IPS DF 19.7 (cell line): ENCODE results near the gene BDH1.
"Not testable (repeated sequence)": the region's sequence is repeated elsewhere in the genome, so short reads cannot be mapped to it uniquely, and the experiment has no call there.

ENCODE experiments used
- DNase-seq: peaks from one replicate; pipeline ENCODE4 v3.0.0-alpha.2; 2013; ENCODE audit warnings: low read depth, low spot score

The BDH1 gene

DNA sequence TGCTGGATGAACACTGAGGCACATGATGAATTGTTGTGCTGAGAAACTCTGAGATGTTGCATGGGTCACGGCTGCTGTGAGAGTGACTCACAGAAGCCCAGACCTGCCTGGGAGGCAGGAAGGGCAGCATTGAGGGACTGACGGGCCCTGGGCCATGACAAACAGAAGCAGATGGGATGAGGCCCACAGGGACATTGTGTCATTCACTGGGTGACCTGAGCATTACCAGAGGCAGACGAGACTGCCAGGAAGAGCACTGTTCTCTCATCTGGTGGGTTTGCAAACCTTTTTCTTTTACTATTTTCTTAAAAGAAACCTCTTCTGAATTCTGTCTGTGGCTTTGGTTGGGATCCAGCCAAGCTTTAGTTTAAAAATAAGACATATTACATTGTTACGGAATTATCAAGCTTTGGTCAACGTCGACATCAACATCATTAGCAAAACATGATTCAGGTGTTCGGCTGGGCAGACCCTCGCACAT is 67.8 kb downstream of the BDH1 start:
- no peak for DNase-seq

DNA sequence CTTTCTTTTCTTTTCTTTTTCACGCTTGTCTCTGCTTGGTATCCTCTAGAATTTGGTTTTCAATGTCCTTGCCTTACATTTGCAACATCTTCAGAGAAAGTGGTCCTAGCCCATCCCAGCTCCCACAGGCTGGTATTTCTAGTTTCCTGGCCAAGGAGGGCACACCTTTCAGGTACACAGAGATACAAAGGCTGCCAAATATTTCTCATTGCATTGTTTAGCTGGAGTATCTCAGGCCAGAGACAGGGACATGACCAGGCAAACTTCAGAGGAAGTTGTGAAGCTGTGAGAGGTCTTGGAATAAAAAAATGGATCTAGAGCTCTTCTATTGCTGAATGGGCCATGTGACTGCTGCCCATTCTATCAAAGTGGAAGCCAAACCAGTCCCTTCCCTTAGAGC is 68.9 kb downstream of the BDH1 start:
- no peak for DNase-seq

DNA sequence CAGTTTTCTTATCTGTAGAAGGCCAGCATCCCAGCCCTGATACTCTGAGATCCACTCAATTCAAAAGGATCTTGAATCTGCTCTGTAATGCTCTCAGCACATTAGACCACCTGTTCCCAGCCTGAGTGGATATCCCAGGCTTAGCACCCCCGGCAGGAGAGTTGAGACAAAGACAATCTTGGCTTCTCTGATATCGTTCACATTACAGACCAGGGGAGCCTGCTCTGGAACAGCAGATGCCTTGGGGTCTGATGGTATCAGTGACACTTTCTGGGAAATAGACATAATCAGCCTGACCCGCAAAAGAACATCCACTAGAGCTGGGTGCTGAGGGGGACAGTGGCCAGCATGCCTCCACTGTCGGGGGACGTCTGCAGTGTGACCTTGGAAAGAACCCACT is 70.6 kb downstream of the BDH1 start:
- no peak for DNase-seq

DNA sequence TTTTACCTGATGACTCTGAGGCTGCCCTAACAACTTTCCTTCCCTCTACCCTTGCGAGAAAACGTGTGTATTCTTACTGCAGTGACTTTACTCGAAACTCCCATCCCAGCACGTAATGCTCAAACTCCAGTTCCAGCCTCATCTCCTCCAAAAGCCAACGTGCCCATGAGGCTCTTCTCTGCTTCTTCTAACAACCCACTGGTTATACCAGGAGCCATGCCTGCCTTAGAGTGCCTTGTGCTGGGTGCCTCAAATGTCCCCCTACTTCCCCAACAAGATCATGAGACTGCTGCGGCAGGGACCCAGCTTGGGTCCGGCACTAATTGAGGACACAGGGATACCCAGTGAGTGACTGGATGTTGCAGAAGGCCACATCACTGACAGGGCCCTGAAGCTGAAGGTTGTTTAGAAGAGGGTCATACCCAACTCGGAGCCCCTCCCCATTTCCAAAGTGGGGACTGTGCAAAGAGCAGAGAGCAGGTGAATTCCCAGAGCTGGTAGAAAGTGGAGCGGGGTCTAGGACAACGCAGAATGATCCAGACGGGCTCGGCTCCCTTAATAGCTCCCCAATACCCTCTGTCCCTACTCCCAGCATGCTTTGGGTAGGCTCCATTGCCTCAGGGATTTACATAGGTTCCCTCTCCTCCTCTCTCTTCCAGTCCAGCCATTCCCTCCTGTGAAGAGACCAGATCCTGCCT is 71.4 kb downstream of the BDH1 start:
- DNase-seq, result no peak

DNA sequence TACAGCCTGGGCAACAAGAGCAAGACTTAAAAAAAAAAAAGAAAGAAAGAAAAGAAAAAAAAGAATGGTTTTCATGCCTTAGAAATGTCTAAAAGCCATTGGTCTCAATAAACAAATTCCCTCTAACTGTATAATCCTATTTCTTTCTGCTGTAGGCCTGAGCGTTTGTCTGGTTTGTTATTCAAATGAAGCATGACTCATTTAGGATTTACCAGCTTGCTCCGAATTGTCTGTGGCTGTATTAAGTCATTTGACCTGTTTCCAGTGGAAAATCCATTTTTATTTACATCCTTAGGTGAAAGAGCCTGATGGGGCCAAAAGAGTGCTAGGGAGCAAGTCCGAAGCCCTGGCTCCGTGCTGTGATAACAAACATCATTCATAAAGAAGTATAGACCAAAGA is 73.8 kb downstream of the BDH1 start:
- no peak for DNase-seq

DNA sequence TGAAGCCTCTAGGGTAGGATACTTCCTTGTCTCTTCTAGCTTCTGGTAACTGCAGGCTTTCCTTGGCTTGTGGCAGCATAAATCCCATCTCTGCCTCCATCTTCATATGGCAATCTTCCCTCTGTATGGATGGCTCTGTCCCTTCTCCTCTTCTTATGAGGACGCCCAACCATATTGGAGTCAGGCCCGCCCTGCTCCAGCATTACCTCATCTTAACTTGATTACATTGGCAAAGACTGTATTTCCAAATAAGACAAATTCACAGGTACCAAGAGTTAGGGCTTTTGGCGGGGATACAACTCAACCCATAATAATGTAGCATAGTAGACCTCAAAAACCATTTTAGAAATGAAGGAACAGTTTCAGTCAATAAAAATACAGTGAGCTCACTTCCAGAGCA is 75.4 kb downstream of the BDH1 start:
- DNase-seq, result no peak

DNA sequence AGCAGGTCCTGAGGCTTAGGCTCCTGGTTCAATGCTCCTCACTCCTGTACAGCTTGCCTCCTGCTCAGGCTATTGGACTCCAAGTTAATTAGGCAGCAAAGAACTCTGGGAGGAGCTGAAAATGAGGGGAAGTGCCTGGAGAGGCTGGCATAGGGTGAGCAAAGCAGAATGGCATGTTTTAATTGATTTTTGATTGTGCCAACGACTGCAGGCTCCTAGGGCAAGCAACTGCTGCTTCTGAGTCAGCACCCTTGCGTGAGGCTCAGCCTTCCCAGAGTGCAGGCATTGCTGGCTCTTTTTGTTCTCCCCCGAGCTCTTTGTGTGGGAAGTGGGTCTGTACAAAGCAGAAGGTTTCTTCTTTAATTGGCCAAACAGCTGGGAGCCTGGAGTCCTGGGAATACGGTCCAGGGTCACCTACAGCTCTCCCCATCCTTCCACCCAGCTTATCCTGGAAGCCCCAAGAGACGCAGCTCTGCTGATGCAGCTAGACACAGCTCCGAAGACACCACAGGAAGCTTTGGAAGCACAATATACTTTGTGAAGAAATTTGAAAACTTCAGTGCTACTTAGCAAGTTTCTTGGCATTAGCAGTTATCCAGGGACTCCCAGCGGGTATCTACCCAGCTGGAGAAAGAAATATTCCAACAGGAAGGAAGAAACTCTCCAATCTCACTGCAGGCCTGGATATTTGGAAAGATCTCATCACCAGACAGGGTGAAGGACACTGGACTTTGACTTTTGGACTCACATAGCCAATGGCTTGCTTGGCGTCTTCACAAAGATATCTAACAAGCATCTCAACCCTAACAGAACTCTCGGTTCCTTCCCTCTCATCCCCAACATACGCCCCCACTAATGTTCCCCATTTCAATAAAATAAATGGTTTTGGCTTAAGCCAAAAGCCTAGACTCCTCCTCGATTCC is 76.8 kb downstream of the BDH1 start:
- no peak for DNase-seq

DNA sequence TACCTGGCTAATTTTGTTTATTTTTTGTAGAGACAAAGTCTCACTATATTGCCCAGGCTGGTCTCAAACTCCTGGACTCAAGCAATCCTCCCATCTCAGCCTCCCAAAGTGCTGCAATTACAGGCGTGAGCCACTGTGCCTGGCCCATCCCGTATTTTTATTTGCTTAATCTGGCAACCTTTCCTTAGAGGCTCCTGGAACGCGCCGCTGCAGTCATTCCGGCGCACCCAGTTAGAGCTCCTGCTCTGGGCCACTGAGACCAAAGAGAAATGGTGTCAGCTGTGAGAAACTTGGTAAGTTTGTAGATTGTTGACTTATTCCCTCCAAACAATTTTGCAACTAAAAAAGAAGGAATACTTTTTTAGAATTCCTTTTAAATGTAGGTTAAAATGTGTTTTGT is 78.0 kb downstream of the BDH1 start:
- not testable (repeated sequence) for DNase-seq

DNA sequence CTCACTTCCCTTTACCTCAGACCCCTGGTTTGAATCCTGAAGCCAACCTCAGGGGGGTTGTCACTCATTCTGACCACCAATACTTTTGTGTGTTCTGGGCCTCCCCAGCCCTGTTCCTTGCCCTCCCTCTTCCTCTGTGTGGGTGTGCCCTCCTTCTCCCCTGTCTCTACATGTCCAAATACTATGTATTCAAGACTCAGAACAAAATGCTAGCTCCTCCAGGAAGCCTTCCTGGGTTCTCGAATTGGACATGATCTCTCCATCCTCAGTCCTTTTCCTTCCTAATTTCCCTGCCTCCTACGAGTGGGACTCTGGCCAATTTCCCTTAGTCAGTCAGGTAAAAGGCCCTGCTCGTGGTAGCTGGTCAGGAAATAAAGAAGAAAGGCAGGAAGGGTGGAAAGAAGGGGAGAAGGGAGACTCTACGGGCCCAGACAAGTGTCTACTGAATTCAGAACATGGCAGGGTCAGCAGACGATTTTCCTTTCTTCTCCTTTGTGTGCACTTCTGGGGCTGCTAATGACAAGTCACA is 79.7 kb downstream of the BDH1 start:
- DNase-seq, result no peak

DNA sequence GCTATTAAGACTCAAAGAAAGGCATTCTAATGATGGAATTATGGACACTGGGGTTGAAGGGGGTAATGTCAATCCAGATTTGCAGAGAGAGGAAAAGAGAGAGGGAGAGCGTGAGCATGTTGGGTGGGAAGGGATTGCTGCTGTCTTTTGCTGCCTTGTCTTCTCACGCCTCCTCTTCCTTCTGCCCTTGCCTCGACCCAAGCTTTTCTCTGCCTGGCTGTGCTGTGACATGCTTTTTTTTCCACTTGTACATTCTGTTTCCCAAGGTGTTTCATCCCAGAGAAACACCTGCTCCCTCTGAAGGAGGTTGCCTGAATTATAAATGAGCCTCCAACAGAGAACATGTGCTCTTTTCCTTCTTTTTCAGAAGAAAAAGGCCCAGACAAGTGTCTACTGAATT is 80.3 kb downstream of the BDH1 start:
- no peak for DNase-seq

DNA sequence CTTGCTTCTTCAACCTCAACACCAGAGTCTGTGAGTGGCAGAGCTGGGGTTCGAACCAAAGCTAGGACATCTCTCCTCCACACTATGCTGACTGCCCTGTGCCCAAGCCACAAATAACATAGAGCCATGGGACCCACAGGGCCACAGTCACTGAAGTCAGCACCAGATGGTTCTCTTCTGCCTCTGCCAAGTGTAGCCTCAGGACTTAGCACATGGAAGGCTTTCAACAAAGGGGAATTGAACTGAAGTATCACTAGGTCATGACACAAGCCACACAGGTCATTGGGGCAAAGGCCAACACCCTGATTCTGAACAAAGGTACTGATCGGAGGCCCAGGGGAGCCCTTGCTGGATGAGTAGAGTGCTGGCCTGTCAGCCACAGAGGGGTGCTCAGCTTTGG is 83.6 kb downstream of the BDH1 start:
- DNase-seq, result no peak

DNA sequence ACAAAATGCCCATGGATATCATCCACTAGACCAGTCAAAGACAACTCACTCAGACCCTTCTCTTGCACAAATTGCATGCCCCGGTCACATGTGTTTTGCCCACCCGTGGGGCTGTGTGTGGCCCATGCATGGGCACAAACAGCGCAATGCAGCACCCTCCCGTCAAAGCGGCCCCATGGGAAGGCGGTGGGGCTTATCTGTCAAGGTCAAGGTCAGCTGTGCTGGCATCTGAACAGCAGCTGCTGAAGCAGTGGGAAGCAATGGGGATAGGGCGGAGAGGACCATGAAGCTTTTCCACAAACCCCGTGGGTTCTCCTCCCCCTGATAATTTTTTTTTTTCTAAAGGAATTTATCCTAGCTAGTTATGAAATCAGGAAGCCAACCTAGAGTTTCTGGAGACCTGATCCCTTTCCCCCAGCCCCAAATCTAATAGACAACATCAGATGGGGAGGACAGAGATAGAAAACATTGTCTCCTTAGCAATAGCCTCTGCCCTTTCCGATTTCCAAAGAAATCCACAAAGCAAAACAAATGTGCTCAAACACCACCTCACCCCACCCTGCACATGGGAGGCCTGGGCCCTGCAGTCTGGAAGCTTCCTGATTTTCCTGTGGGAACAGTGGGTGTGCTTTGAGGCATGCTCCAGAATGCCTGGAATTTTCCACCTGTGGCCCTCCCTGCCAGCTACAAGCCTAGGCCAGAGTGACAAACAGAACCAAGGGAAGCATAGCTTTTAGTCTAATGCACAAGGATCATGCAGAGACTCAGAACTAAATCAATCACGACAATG is 84.4 kb downstream of the BDH1 start:
- DNase-seq, result no peak

DNA sequence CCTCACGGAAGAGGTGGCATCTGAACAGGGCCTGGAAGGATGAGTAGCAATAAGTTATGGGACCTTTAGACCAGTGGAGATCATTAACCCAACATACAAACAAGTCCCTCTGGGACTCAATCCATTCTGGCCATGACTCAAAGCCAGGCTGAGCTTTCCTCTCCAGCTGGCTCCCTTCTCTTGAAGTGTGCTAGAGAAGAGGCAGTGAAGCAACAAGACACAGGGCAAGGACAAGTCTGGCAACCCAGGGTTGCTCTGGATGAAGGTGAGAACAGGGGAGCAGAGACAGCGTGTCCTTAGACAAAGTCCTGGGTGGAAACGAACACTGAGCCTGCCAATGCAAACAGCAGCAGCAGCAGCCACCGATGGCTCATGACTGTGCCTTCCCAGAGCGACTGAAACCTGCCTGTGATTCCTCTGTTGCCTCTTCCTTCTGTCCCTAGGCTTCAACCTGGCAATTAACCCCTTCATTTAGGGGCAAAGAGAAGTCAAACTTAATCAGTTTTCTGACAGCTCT is 86.8 kb downstream of the BDH1 start:
- DNase-seq, result no peak

DNA sequence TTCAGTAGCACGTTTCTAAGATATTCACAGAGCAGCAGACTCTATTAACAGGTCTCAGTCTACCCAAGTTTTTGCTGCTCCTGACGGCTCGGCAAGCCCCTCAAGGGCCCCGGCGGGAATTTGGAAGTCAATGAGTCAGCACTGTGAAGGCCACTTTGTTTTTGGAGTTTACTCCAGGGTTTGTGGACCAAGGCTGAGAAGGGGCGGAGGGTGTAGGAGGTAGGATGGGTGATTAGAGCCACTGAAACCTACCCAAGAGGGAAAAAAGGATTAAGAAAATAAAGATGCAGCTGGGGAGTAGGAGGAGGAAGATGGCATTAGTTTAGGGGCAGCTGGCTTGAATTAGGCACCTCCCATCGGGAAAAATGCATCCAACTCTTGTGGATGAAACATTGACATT is 87.6 kb downstream of the BDH1 start:
- no peak for DNase-seq

DNA sequence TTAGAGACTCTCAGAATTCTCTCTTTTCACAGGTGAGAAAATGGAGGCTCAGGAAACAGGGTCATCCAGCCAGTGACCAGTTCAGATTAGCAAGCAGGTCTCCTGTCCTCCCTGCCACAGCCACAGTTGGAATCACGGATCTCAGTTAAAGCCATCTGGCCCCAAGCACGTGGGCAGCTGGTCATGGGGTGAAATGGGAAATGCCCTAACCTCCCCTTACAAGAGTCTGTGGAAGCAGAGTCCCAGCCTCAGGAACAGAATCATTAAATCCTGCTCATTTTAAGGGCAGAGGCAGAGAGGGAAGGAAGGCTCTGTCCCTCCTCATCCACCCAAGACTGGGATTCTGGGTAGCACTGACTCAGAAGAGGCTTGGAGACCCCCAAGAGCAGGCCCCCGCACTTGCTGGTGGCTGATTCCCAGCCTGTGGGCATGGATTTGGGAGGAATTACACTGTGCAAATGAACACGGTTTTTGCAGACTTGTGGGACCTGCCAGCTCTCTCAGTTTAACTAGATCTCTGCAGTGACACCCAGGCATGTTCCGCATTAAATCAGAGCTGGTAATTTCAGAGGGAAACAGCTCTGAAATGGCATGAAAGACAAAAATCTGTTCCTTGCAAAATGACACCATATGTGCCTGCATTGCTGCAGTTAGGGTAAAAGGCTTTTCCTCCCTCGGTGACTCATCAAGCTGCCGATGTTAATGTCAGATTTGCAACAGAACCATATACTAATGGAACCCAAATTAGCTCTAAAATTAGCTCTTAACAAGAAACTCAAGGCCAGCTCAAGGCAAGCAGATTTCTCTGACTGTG is 89.0 kb downstream of the BDH1 start:
- no peak for DNase-seq

DNA sequence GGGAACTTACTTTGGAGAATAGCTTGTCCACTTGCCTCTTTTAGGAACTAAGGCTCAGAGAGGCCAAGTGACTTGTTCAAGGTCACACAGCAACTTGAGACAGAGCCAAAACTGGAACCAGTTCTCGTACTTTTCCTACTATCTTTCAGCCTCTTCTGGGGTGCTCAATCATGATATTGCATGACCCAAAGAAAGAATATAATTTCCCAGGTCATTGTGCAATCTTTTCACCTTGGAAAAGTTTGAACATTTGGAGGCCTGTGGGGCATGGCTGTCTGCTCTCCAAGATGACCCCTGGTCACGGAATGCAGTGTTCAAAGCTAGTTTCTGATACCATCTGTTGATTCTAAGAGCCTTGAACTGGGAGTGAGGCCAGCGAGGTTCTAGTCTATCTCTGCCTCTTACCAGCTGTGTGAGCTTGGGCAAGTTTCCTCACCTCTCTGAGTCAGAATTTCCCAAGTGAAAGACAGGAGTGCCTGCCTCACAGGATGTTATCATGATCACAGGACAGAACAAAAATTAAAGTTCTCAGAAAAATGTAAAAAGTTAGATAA is 89.7 kb downstream of the BDH1 start:
- no peak for DNase-seq

DNA sequence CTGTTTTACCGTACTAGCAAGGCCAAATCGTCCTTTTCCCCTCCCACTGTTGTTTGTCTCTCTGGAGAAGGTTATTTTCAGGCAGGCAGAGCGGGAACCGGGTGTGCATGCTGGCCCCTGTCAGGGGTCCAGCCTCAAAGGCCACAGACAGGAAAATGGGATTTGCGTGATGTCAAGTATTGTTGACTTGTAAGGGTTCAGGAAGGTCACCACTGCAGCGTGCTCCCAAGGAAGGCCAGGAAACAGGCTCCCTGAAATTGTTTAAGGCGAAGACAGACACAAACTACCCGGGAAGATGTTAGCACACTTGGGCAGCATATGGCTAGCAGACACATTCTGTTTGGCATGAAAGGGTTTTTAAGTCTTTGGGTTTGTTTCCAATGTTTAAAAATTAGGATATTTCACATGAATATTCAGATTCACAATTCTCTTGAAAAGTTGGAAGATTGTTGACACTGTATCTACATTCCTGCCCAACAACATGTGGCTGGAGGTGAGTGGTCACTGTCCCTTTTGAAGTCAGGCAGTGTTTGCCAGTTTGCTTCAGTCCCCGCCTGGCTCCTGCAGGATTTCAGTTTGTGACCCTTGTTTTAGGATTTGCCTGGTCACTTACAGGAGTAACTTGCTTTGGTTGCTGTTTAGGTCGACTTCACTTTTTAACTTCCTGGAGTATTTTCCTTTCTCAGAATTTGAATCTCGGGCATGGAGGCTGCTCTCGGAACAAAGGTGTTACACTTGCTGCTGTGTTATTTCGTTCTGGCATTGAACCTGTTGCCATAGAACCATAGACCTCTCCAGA is 90.4 kb downstream of the BDH1 start:
- no peak for DNase-seq

DNA sequence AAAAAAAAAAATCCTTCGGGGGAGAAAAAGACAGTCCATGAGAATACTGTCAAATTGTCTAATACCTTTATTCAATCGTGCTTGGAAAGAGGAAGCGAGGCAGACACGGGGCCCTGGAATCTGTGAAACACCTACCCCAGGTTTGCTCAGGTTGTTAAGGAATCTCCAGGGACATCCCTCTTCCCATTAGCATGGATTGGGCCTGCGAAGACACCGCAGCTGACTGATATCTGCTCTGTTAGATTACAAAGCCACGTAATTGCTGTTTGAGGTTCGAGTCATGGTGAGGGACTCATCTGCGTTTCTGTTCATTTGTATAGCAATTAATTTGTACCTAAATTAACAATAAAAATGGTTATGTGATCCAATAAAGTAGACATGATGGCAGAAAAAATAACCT is 91.0 kb downstream of the BDH1 start:
- no peak for DNase-seq

DNA sequence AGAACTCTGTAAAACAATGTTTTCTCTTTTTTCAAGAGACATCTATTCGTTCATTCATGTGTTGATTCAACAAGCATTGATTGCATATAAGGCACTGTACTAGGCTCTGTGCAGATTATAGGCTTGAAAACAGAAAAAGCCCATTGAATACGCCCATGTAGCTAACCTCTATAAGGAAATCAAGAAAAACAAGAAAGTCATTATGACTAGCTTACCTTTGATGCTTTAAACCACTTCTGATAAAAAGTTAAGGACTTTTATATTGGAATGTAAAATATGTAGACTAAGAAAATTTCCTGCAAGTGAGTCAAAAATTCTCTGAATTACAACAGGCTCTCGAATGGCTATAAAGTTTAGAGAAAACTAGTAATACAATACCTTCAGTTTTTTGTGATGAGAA is 92.5 kb downstream of the BDH1 start:
- no peak for DNase-seq

DNA sequence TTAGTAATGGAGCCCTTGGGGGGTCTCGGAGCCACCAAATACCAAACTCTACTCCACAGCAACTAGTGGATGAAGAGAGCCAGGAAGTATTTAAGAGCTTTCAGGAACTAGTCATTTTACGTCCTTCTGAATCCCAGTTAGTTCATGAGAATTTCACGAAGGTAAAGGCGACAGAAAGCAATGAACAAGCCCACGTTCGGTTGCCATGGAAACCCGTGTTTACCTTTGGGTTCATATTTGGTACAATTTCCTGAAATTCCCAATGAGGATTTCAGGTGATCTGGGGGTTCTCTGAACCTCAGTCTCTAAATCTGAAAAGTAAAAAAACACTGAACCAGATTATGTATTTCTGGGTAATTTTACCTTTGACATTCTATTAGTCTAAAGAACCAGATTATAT is 93.0 kb downstream of the BDH1 start:
- no peak for DNase-seq
